ENCODE results near the gene GALNT9. TPM values are rescaled to one million over a fixed set of nuclear protein-coding genes. Genes with fewer than 3 reads are reported as not detected.

Gene GALNT9
- polyA plus RNA-seq, 3 donors = not detected

GRCh38 chr12:132214161-132214476 lies 115.3 kb downstream of the GALNT9 start:
- Histone ChIP-seq H3K4me3 (replicated peaks in 1 of 3; ENCODE audit: low read depth in 2 of 3, low read length in 3 of 3) (no peak overlapping the region), H3K27me3 (ENCODE audit: control insufficient read depth in 2 of 2, insufficient read depth in 2 of 2, low read length in 2 of 2) (no peaks in the 10 kb centered on the region), H3K27ac (ENCODE audit: low read depth in 1 of 2, low read length in 2 of 2) (no peak overlapping the region), H3K4me2 (replicated peaks; ENCODE audit: extremely low read depth, low read length, poor library complexity, severe bottlenecking) (no peak overlapping the region), H3K36me3 (replicated peaks in 1 of 2; ENCODE audit: control insufficient read depth in 1 of 2, insufficient read depth in 2 of 2, low read length in 2 of 2) (no peaks in the 10 kb centered on the region), H3K9me3 (replicated peaks in 1 of 2; ENCODE audit: control insufficient read depth in 1 of 2, insufficient read depth in 1 of 2, low read length in 2 of 2) (peaks cover 4 to 12% of the 10 kb centered on the region in 2 donors), H3K9ac (ENCODE audit: insufficient read depth, low read length, poor library complexity, severe bottlenecking) (no peak overlapping the region), H3K4me1 (ENCODE audit: control insufficient read depth in 1 of 2, insufficient read depth in 2 of 2, low read length in 2 of 2) (no peaks in the 10 kb centered on the region), H4K20me1 (ENCODE audit: insufficient read depth, low read length) (no peaks in the 10 kb centered on the region), H3K79me2 (ENCODE audit: insufficient read depth, low read length) (no peaks in the 10 kb centered on the region), H2AFZ (ENCODE audit: insufficient read depth, low read depth, low read length, poor library complexity, severe bottlenecking) (no peak overlapping the region)
- intact Hi-C loops (cut with micrococcal nuclease) = no loop called here
- 89% methylated on average over 13 of the region's 13 CpGs for WGBS (ENCODE audit: insufficient coverage)
- Mint-ChIP-seq H3K4me1 (no peaks in the 10 kb centered on the region), H3K9me3 (peaks cover 5 to 16% (median 11%) of the 10 kb centered on the region in 7 donors), H3K4me3 (no peak overlapping the region), H3K36me3 (no peaks in the 10 kb centered on the region), H3K27me3 (ENCODE audit: low read depth in 3 of 3) (peaks cover 8 to 15% (median 10%) of the 10 kb centered on the region in 3 donors), H3K27ac (no peak overlapping the region)
- no peak for DNase-seq
- no peak for TF ChIP-seq CTCF (IDR thresholded peaks at IDR 0.05)

GRCh38 chr12:132213359-132214160 lies 115.8 kb downstream of the GALNT9 start:
- no peak overlapping the region for H3K4me3 Mint-ChIP-seq
- H3K36me3 Mint-ChIP-seq = no peaks in the 10 kb centered on the region
- H3K9me3 Mint-ChIP-seq = peaks cover 5 to 16% (median 10%) of the 10 kb centered on the region in 7 donors
- peaks cover 8 to 15% (median 10%) of the 10 kb centered on the region in 3 donors for H3K27me3 Mint-ChIP-seq (ENCODE audit: low read depth in 3 of 3)
- Histone ChIP-seq H3K27ac (ENCODE audit: low read depth in 1 of 2, low read length in 2 of 2) (no peak overlapping the region), H3K36me3 (replicated peaks in 1 of 2; ENCODE audit: control insufficient read depth in 1 of 2, insufficient read depth in 2 of 2, low read length in 2 of 2) (no peaks in the 10 kb centered on the region), H2AFZ (ENCODE audit: insufficient read depth, low read depth, low read length, poor library complexity, severe bottlenecking) (no peak overlapping the region), H4K20me1 (ENCODE audit: insufficient read depth, low read length) (no peaks in the 10 kb centered on the region), H3K9me3 (replicated peaks in 1 of 2; ENCODE audit: control insufficient read depth in 1 of 2, insufficient read depth in 1 of 2, low read length in 2 of 2) (peaks cover 4 to 14% of the 10 kb centered on the region in 2 donors), H3K4me3 (replicated peaks in 1 of 3; ENCODE audit: low read depth in 2 of 3, low read length in 3 of 3) (no peak overlapping the region), H3K4me2 (replicated peaks; ENCODE audit: extremely low read depth, low read length, poor library complexity, severe bottlenecking) (no peak overlapping the region), H3K27me3 (ENCODE audit: control insufficient read depth in 2 of 2, insufficient read depth in 2 of 2, low read length in 2 of 2) (no peaks in the 10 kb centered on the region), H3K4me1 (ENCODE audit: control insufficient read depth in 1 of 2, insufficient read depth in 2 of 2, low read length in 2 of 2) (no peaks in the 10 kb centered on the region), H3K79me2 (ENCODE audit: insufficient read depth, low read length) (no peaks in the 10 kb centered on the region), H3K9ac (ENCODE audit: insufficient read depth, low read length, poor library complexity, severe bottlenecking) (no peak overlapping the region)
- intact Hi-C loops (cut with micrococcal nuclease) = no loop called here
- no peaks in the 10 kb centered on the region for H3K4me1 Mint-ChIP-seq
- 91% methylated on average over 19 of the region's 26 CpGs for WGBS (ENCODE audit: insufficient coverage)
- H3K27ac Mint-ChIP-seq = no peak overlapping the region
- DNase-seq = no peak
- no peak for TF ChIP-seq CTCF (IDR thresholded peaks at IDR 0.05)
